HG03196 (cell line): ENCODE data around the gene ALOX5AP.
"Not testable (repeated sequence)": the region's sequence is repeated elsewhere in the genome, so short reads cannot be mapped to it uniquely, and the experiment has no call there.

Experiments used
- ATAC-seq: cut with Tn5 transposase; IDR thresholded peaks from one replicate; pipeline ENCODE4 v1.9.1; 2021; ENCODE audit not compliant: unreplicated experiment

ALOX5AP gene

DNA sequence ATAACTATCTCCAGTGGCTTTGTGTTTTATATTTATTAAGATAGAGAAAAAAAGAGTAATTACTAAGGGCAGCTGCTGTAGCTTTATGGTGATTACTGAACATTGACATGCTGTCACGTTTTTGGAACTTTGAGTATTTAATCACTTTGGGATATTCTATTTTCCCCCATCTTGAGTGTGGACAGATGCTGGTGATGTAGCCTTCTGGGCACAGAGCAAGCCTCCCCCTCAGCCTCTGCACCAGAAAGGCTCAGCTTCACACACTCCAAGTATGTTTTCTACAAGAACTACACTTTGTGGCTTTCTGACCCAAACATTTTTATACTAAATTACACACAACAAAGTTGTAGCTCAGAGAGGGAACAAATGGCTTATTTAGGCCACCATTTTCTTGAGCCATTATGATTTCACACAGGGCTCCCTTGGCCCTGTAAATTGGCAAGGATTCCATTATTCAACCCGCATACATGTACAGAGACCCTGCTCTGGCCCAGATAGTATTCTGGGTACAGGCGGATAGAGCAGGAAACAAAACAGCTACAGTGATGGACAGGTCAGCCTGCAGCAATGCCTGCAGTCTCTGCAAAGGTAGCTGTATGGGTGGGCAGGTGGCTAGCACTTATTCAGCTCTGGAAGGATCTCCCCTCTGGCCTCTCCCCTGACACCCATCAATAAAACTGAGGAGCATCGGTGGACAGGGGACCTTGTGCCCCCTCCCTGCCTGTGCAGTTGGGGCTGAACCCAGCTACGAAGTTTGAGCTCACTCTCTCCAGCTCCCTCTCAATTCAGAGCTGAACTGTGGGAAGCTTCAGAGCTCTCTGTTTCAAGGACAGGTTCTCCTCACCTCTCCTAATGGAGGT, 1.3 kb downstream of the ALOX5AP start:
- no peak for ATAC-seq

DNA sequence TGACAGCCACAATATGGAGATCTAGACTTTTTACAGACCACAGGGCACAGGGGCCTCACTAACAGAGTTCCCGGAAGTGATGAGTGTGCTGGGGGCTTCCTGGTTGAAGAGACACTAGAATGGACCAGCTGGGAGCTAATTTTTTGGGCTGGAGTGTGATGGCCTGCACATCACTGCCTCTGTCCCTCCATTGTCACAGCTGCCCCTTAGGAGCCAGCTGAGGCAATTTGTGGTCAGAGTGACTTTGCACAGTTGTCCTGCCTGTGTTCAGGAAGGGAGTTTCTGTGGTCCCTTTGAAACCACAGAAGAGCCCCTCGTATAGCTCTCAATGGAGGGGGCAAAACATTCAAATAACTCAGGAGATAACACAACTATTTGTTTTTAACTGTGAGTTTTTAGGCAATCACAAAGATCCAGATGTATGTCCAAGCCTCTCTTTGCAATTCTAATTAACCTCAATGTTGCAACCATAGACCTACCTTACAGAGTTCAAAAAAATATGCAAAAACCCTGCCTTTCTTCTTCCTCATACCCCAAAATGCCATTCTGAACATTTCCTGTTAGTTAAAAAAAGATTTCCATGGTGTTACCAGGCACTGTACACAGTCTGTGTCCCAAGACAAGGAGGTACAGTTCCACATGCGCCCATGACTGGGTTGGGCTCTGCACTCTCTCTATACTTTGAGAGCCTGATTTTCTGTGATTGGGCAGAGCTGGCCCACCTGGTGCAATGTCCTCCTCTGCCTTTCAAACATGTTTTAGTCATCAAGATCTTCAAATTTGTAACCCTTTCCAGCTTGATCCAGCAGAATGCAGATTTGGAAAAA, 2.4 kb downstream of the ALOX5AP start:
- no peak for ATAC-seq

DNA sequence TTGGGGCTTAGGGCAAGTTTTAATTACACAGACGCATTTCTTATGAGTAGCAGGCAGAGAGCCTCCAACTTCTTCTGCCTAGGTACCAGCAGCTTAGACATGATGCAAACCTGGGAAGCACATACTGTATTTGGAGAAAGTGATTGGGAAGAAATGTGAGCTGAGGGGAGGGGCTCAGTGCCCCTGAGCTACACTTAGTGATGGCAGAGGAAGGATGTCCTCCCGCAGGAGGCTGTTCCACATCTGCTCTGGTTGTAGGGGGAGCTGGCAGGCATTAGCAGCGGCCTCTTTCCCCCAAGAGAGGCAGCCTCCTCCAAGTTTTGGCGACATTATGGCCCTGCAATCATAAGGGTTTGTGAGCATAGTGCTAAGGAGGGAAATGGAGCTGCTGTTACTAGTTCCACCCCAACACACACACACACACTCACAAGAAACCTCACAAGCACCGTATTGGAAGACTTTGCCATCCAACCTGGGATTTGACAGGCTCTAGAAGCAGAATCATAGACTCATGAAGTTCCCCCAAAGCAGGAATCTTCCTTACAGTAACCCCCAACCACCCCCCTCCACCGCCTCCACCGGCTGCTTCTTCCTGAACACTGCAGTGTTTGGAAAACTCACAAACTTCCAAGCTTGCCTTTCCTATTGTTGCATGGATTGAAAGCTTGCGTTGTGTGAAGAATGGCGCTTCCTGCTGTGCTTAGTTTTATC, 3.3 kb downstream of the ALOX5AP start:
- ATAC-seq = no peak

DNA sequence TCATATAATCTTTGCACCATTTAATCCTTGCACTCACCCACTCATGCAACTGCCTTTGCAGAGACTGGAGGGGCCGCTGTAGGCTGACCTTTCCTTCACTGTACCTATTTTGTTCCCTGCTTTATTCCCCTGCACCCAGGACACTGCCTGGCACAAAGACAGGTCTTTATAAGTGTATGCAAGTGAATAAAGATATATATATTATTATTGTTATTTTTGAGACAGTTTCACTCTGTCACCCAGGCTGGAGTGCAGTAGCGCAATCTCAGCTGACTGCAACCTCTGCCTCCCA, 3.8 kb downstream of the ALOX5AP start:
- ATAC-seq = no peak

DNA sequence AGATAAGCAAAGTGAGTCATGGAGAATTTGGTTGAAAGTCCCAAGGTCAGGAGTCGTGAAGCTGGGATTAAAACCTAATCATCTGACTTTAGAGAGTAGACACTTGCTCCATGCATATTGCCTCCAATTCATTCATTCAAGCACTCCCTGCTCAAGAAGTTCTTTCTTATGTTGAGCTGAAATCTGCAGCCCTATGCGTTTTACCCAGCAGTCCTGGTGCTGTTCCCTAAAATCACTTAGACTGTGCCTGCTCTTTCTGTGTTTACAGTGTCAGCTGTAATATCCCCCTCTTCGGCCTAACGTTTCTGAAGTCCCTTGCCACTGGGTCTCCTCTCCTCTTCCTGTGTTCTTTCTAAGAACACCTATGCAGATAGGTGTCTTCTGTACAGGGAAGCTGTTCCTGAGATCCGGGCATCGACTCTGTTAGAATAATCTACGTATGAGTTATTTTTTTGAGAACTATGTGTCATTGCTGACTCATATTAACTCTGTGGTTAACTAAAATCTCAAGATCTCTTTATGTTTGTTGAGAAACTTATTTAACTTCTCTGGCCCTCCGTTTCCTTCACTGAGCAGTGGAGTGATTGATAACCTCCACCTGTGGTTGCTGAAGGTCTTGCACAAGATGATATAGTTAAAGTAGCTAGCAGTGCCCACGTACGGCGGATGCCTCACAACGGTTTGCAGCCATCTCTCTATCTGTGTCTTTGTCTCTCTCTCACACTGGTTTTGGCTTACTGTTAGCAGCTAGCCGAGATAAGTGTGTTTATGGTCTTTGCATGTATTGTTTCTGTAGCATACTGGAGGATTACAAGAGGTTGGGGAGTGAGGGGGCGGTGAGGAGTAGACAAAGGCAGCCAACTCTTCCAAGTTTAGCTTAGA, 4.7 kb downstream of the ALOX5AP start:
- peak; percentile 54 for ATAC-seq

DNA sequence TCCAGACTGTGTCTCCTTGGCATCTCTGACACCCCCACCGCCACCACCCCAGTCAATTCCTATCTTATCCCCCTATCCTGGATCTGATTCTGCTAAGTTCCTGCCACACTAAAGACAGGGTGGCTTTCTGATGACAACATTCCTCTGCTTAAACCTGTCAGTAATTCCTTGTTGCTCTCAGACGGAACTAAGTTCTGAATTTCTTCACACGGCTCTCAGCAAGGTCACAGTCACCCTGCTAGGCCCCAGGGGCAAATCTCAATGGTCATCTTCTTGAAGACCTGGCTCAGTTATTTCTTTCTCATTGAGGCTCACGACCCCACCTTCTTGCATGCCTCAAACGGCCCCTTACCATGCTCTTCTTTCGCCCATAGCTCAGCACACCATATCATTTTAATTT, 7.6 kb downstream of the ALOX5AP start:
- ATAC-seq = no peak

DNA sequence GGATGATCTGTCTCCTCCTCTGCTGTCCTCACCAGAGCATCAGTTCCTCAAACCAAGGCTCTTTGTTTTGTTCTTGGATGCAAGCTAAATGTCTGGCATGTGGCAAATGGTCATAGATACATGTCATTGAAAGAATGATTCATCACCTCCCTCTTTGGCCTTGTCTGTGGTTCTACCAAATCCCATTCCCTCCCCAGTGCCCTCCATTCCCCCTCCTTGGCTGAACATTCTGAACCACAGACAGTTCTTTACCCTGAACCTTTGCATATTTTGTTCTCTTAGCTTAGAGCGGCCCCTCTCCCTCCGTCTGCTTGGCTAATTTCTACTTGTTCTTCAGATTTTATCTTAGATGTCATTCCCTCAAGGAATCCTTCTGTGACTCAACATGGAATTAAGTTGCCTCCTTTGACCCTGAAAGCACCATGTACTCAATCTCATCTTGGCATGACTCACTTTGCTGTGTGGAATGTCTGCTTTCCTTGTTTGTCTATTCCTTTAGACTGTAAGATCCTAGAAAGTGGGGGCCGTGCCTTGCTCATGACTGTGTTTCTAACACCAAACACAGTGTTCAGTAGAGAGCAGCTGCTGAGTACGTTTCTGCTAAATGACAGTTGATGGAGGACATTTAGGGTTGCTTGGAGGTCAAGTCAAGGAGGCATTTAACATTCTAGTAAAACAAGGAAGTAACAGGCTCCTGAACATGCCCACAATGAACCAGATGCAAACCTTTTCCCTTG, 8.1 kb downstream of the ALOX5AP start:
- ATAC-seq = no peak

DNA sequence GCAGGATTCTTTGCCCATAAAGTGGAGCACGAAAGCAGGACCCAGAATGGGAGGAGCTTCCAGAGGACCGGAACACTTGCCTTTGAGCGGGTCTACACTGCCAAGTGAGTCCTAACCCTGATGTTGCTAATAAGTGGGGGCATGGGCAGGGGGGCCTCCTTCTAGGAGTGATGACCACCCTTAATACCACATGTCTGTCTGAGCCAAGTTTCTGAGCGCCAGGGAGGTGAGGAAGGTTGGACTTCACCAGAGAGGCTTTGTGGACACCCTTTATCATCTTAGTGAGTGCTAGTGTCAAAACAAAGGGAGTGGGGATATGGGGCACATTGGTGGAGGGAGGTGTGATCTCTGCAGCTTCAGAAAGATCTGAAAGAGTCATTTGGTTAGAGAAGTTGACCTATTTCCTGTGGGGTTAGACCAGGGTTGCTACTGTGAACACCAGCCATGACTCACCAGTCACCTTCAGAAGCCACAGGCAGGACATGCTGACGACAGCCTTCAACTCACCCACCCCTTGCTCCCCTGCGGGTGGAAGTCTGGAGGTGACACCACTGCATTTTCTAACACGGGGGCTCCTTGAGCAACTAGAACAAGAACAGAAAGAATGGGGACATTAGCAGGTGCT, 8.8 kb downstream of the ALOX5AP start:
- peak; percentile 91 for ATAC-seq

DNA sequence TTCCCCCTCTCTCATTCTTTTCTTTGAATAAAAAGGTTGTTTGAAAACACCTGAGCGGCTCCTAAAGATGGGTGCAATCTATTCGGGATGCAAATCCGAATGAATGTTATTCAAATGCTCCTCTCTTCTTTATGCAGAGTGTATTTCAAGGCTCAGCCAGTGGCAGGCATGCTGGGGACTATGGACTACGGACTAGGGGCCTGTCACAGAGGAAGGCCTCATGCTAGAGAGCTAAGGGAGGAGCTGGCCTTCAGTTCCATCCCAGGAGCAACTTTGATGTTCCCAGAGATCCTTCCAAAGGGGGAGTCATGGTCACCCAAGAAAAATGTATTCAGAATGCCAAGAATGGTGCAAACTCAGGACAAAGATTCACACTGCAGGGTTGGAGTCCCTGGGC, 9.3 kb downstream of the ALOX5AP start:
- no peak for ATAC-seq

DNA sequence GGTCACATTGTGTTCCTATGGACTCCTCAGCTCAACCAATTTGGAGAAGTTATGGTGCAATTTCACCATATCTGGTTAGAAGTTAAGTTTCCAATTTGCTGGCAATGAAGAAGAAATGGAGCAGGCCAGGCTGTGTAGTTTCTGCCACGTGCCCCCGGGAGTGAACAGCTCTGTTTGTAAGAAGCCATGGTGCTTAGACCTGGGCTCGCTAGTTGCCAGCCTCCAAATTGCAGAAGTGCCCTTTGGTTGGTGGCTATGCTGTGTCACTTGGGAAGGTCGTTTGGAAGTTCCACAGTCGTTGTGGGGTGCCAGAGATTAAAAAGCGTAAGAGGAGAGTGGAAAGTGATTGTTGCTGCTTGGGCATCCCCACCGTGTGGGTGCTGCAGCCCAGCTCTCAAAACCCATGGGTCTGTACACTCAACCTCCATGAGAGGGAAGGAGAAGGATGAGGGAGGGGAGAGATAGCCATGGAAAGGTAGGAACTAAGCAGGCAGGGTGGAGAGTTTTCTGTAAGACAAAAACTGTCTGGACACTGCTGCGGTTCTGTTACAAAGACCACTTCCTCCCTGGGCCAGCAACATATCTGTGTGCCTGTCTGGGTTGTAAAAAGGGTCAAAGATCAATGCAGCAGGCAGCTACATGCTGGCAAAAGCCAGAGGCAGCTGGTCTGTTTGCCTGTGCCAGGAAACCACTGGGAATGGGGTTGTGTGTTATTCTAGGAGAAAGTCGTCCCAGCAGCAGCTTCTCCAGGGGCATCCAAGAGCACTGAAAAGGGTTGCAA, 10.8 kb downstream of the ALOX5AP start:
- ATAC-seq = no peak

DNA sequence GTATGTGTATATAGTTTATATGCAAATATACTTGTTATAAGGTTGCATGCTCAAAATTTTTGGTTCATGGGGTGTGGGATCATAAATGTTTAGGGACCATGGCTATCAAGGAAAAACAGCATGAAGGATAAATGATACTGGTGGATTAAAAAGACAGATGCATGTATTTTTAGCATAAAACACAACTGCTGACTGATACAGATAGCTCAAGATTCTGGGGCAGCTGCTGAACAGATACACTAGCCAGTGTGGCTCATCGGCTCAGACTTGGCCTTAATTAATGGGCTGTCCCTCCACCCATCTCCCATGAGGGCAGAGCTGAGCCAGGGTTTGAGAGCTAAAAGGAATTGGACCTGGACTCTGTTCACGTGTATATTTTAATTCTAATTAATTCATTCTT, 11.4 kb downstream of the ALOX5AP start:
- no peak for ATAC-seq

DNA sequence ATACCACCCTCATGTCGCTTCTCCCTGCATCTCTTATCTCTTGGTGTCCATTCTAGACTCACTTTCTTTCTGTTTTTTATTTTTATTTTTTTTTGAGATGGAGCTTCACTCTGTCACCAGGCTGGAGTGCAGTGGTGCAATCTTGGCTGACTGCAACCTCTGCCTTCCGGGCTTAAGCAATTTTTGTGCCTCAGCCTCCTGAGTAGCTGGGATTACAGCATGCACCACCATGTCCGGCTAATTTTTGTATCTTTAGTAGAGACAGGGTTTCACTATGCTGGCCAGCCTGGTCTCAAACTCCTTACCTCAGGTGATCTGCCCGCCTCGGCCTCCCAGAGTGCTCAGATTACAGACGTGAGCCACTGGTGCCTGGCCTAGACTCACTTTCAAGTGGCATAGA, 12.5 kb downstream of the ALOX5AP start:
- not testable (repeated sequence) for ATAC-seq

DNA sequence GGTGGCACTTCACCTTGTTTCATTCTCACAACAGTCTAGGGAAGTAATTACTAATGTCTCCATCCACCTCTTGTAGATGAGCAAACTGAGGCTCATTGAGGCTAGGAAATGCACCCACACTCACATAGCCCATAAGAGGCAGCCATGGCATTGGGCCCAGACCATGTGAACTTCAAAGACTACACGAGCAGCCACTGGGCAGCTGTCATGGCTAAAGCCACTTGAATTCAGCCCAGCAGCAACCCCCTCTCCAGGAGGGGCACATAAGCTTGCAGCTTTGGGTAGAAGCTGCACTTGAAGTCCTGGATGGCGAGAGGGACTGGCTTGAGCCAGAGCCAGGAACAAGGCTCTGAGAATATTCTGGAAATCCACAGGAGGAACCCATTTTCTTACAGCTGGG, 13.4 kb downstream of the ALOX5AP start:
- ATAC-seq = no peak

DNA sequence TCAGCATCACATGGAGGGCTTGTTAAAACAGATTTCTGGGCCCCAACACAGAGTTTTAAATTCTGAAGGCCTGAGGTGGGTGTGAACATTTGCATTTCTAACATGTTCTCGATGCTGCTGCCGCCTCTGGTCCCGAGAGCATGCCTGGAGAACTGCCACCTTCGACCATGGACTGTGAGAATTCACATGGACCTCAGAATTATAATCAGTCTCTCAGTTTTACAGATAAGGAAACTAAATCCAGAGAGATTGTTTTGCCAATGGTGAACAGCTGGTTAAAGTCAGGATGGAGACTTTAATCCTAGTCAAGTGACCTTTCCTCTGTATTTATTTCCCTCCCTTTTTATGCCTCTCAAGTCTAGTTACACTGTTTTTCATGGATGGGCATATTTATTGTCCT, 14.7 kb downstream of the ALOX5AP start:
- no peak for ATAC-seq

DNA sequence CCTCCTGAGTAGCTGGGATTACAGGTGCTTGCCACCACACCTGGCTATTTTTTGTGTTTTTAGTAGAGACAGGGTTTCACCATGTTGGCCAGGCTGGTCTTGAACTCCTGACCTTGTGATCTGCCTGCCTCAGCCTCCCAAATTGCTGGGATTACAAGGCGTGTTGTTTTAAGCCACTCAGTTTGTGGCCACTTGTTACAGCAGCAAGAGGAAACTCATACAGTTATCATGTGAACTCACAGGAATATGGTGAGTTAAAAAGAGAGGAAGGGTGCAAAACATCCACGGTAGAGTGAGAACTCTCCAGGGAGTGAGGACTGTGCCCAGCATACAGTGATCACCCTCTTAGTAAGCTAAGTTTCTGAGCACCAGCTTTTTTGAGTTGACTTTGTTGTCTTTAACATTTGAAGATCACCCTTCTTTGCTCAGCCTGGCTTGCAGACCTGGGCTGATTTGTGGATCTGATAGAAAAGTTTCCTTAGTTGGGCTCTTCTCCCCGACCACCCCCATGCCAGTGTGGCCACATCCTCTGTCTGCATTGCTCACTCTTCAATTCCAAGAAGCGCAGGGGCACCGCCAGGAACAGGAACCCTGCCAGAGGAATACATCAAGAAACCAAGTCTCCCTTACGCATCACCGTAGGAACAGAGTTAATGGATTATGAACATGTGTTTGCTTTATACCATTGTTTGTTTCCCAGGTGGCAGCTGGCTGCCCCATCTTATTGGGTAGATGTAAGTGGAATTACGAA, 16.0 kb downstream of the ALOX5AP start:
- ATAC-seq = no peak

DNA sequence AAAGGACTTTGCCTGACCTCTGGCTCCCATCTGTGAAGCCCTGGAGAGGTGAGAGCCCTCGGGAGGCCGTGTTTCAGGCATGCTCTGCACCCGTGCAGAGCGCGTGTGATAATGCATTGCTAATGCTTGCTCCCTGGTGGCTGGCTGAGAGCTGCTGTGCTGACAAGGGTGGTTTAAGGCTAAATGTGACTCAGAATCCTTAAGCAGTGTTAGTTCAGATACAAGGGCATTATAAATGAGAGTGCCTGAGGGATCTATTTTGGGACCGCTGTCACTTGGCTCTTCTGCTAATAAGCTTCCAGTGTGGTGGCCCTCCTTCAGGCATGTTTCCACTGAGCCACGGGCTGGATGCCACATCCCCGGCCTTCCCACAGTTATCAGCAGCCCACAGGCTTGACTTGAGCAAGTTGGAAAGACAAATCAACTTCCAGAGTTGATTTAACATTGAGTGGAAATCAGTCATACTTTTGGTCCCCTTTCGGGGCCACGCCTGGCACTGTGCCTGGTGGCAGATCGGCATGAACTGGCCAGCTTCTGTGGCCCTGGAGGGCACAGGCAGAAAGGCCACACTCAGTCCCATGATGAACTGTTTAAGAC, 17.0 kb downstream of the ALOX5AP start:
- no peak for ATAC-seq

DNA sequence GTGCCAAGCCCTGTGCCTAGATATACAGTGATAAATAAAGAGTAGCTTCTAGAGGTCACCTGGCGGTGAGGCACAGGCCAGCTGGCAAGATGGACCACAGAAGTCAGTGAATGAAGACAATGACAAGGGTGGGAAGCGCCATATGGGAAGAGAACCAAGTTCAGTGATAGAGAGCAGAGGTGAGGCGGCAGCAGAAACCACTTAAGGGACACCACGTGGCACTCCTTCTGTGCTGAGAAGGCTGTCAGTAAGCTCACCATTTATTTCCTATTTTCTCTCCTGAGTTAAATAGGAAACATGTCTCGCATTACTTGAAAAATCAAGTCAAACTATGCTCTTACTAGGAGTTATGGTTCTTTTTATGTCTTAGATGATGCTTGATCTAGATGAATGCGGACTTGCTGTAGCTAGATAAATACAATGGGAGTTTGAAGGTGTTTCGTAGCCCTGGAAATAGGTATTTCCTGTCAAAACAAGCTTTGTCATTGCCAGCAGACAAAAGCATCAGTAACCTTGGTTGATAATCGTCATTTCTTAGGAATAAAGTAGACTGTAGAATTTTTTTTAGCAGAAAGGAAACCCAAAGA, 17.8 kb downstream of the ALOX5AP start:
- ATAC-seq = no peak
